A549 (cell line): ENCODE data around the gene USF1. TPM values are rescaled to one million over a fixed set of nuclear protein-coding genes. Genes with fewer than 3 reads are reported as not detected.
A peak's percentile ranks its signal among the peaks of the same experiment; 100 is the strongest.
"Not testable (repeated sequence)": the region's sequence is repeated elsewhere in the genome, so short reads cannot be mapped to it uniquely, and the experiment has no call there.

Experiments
- ATAC-seq, 2 experiments: fragments of 200-7000 bp in 1 of 2; fragments of >200 bp in 1 of 2; cut with Nextera tagmentation in 1 of 2; cut with Tn5 transposase in 1 of 2; 3 replicates each; pipeline versions ENCODE4 v1.8.0 to v1.9.1; 2018 to 2020; ENCODE audit warnings: mild to moderate bottlenecking in 1 of 2, moderate library complexity in 1 of 2
- CTCF ChIA-PET: fragments of 300-600 bp; sonication (Branson Sonifier 250); formaldehyde crosslinking; extraction: SDS; loops from one replicate; lab custom pipeline; 2021; ENCODE audit warnings: antibody characterized with exemption, inconsistent platforms; lab: Yijun Ruan, JAX
- POLR2A ChIA-PET: fragments of 350-600 bp; formaldehyde crosslinking; extraction: SDS; loops from one replicate; lab custom pipeline; 2021; ENCODE audit warnings: antibody characterized with exemption, inconsistent platforms; lab: Yijun Ruan, JAX
- DNase-seq, 2 experiments: peaks; one replicate each; pipeline versions ENCODE4 v3.0.0 to v3.0.0-alpha.2; 2011 to 2016; ENCODE audit warnings: low read depth in 1 of 2, low spot score in 1 of 2
- FAIRE-seq: peaks from 2 replicates; lab custom pipeline; 2011; peaks lifted over from hg19 to GRCh38; lab: Jason Lieb, UNC
- H3K27ac ChIP-seq, 2 experiments: fragments of >200 bp; sonication (Bioruptor Twin); formaldehyde crosslinking; 3 replicates each; pipeline ENCODE4 v1.5.1; 2016 to 2017
- H3K4me1 ChIP-seq: fragments of >200 bp; sonication (Bioruptor Twin); formaldehyde crosslinking; 3 replicates; pipeline ENCODE4 v1.6.1; 2016
- H3K4me2 ChIP-seq: fragments of >200 bp; sonication (Bioruptor Twin); formaldehyde crosslinking; 3 replicates; pipeline ENCODE4 v1.6.1; 2016
- H3K4me3 ChIP-seq: fragments of >200 bp; sonication (Bioruptor Twin); formaldehyde crosslinking; 3 replicates; pipeline ENCODE4 v1.5.1; 2016
- H3K9me3 ChIP-seq: fragments of >200 bp; sonication (Bioruptor Twin); formaldehyde crosslinking; 3 replicates; pipeline ENCODE4 v1.6.1; 2016
- CBX2 ChIP-seq: fragments of 200-600 bp; sonication (generic); IDR thresholded peaks from 2 replicates; pipeline ENCODE4 v1.6.1; 2016; ENCODE audit warnings: low read depth, mild to moderate bottlenecking, borderline replicate concordance
- CEBPB ChIP-seq, 2 experiments: fragments of >200 bp in 1 of 2; sonication (Bioruptor Twin) in 1 of 2; formaldehyde crosslinking in 1 of 2; IDR thresholded peaks; 2 replicates each; pipeline ENCODE4 v1.6.1; 2012 to 2016
- E2F6 ChIP-seq: IDR thresholded peaks from 2 replicates; pipeline ENCODE4 v1.6.1; 2012; ENCODE audit warnings: low read depth, borderline replicate concordance
- EHF ChIP-seq: fragments of 250-450 bp; sonication (Bioruptor Pico); IDR thresholded peaks from 2 replicates; pipeline ENCODE4 v1.5.0; 2020; ENCODE audit warnings: mild to moderate bottlenecking
- ESRRA ChIP-seq: fragments of 150-350 bp; IDR thresholded peaks from 2 replicates; pipeline ENCODE4 v1.6.1; 2014; ENCODE audit warnings: mild to moderate bottlenecking, low read length, borderline replicate concordance
- FOSL2 ChIP-seq, 2 experiments: fragments of 450-650 bp in 1 of 2; fragments of >200 bp in 1 of 2; sonication (Bioruptor Twin) in 1 of 2; formaldehyde crosslinking; IDR thresholded peaks; 2 replicates each; pipeline versions ENCODE4 v1.5.0 to v1.6.1; 2016 to 2020; ENCODE audit warnings: mild to moderate bottlenecking in 1 of 2, moderate library complexity in 1 of 2
- HEYL ChIP-seq: fragments of 250-450 bp; sonication (Bioruptor Pico); IDR thresholded peaks from 2 replicates; pipeline ENCODE4 v1.8.0; 2021; ENCODE audit warnings: mild to moderate bottlenecking, moderate library complexity
- HOXA7 ChIP-seq: fragments of 250-450 bp; sonication (Bioruptor Pico); IDR thresholded peaks from 2 replicates; pipeline ENCODE4 v1.5.0; 2020; ENCODE audit warnings: mild to moderate bottlenecking, moderate library complexity
- HOXB13 ChIP-seq: fragments of 250-450 bp; sonication (Bioruptor Pico); IDR thresholded peaks from 2 replicates; pipeline ENCODE4 v1.5.0; 2020; ENCODE audit warnings: low read depth, mild to moderate bottlenecking, moderate library complexity
- HOXB5 ChIP-seq: fragments of 250-450 bp; sonication (Bioruptor Pico); IDR thresholded peaks from 2 replicates; pipeline ENCODE4 v1.5.0; 2020; ENCODE audit warnings: mild to moderate bottlenecking, moderate library complexity
- PBX3 ChIP-seq: IDR thresholded peaks from 2 replicates; pipeline ENCODE4 v1.6.1; 2012
- POLR2A ChIP-seq: IDR thresholded peaks from 2 replicates; pipeline ENCODE4 v1.6.1; 2012; ENCODE audit warnings: mild to moderate bottlenecking, low read length
- RNF2 ChIP-seq: fragments of 200-600 bp; sonication (generic); IDR thresholded peaks from 2 replicates; pipeline ENCODE4 v1.6.1; 2016; ENCODE audit warnings: low read depth, mild to moderate bottlenecking, antibody characterized with exemption, moderate library complexity, borderline replicate concordance
- SMC3 ChIP-seq: fragments of >200 bp; sonication (Bioruptor Twin); formaldehyde crosslinking; IDR thresholded peaks from 3 replicates; pipeline ENCODE4 v1.6.1; 2018; ENCODE audit warnings: inconsistent platforms
- SREBF2 ChIP-seq: fragments of 450-650 bp; IDR thresholded peaks from 2 replicates; pipeline ENCODE4 v1.6.1; 2014; ENCODE audit warnings: mild to moderate bottlenecking, moderate library complexity
- ZC3H11A ChIP-seq: fragments of 450-650 bp; IDR thresholded peaks from 2 replicates; pipeline ENCODE4 v1.6.1; 2014; ENCODE audit warnings: antibody characterized with exemption, mild to moderate bottlenecking
- ZNF302 ChIP-seq: fragments of 250-450 bp; sonication (Bioruptor Pico); IDR thresholded peaks from 2 replicates; pipeline ENCODE4 v1.9.0; 2021; ENCODE audit warnings: inconsistent platforms, mild to moderate bottlenecking, moderate library complexity
- ZSCAN20 ChIP-seq: fragments of 250-450 bp; sonication (Bioruptor Pico); IDR thresholded peaks from 2 replicates; pipeline ENCODE4 v1.8.0; 2022; ENCODE audit warnings: mild to moderate bottlenecking, moderate library complexity
- WGBS: methylation state at CpG from one replicate; pipeline ENCODE4 v1.1.6; 2017; ENCODE audit errors: missing lambda C conversion rate; 5-methylcytosine and 5-hydroxymethylcytosine counted together
- polyA plus RNA-seq, 4 experiments: library from polyadenylated mRNA; depleted of rRNA in 3 of 4; stranded (reverse); fragments of >200 nt; fragmentation: RNase III in 1 of 4; extraction: RNeasy Plus Mini Kit Qiagen cat#74134 plus additional on column Dnase treatment in 1 of 4; gene quantifications; 2 replicates in 3 of 4; 3 replicates in 1 of 4; pipeline ENCODE4 v1.2.3, GENCODE V29; 2011 to 2017
- TF ChIP-seq, protein P1 (sequence below): fragments of 250-450 bp; sonication (Bioruptor Pico); IDR thresholded peaks from 2 replicates; pipeline ENCODE4 v1.5.0; 2020; ENCODE audit warnings: low read depth, mild to moderate bottlenecking, moderate library complexity
- TF ChIP-seq, protein P2 (sequence below): fragments of >200 bp; sonication (Bioruptor Twin); formaldehyde crosslinking; IDR thresholded peaks from 3 replicates; pipeline ENCODE4 v1.6.1; 2016
- TF ChIP-seq, protein P3 (sequence below): IDR thresholded peaks from 2 replicates; pipeline ENCODE4 v1.6.1; 2012

Gene USF1
- polyA plus RNA-seq, 2 of the 4 experiments (the other 2 are of a cell fraction): 35.5 to 60.5 TPM

DNA sequence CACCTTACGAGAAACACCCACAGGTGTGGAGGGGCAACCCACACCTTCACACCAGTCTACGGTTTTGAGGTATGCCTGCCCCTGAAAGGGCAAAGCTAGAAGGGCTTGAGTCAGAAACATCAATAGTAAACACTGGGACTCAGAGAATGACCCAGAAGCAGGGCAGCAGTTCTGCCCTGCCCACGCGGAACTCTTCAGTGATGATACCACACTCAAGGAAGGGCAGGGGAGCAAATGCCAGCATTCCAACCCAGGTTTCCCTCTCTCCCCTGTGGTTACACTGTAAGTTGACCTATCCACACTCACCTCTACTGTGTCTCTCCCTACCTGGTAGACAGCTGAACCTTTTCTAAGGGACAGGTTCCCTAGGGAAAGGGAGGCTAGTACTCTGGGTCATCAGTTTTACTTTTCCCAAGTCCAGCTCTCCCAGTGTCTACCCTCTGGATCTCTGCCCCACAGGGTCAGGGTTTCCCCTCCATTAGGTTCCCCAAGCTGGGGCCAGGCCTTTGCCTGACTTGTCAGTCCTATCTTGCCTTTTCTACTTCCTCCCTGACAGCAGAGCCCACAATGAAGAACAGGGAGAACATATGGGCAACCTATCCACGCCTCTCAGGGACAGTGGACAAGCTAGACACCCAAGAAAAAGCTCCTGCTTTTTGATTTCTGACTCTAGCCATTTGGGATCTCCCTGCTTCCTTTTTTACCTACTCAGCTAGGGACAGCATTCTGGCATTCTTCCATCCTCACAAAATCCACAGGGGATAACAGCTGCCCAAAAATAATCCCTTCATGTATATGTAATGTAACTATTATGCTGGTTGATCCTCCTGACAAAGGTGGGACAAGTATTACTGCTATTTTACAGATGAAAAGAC is 27.8 kb downstream of the USF1 start:
- no peak overlapping the region for H3K4me3 ChIP-seq
- peaks cover 69% of the 10 kb centered on the region for H3K4me1 ChIP-seq
- 74% methylated on average over 5 of the region's 5 CpGs for WGBS
- no peak for ATAC-seq
- H3K4me2 ChIP-seq: peak overlapping the region; percentile 94; the same call in 2 of the 3 replicates
- CTCF ChIA-PET: interaction anchor here (0.8 to 2.1 kb wide), 12 partner anchors 15 to 183 kb away, joined by 3 to 10 read pairs (median 4); partner anchors contain the start of gene USF1
- FAIRE-seq: no peak
- H3K9me3 ChIP-seq: no peaks in the 10 kb centered on the region
- peak overlapping the region; percentile 44 to 61; a peak in 4 of 6 replicates for H3K27ac ChIP-seq
- no peak for DNase-seq
- TF ChIP-seq SREBF2 (no peak), RNF2 (no peak)
- TF ChIP-seq, all 56 proteins: peak for 0
- POLR2A ChIA-PET: no interaction called here

GRCh38 chr1:161017181-161017580 is 28.6 kb downstream of the USF1 start:
- FAIRE-seq, POLR2A ChIA-PET, DNase-seq, H3K9me3 ChIP-seq, ATAC-seq, H3K4me3 ChIP-seq: not testable (repeated sequence)
- 59% methylated on average over 7 of the region's 7 CpGs for WGBS
- CTCF ChIA-PET: interaction anchor here (1.3 kb wide), 1 partner anchor 15 kb away, joined by 4 read pairs; no protein-coding TSS in a partner anchor
- H3K4me2 ChIP-seq: peak overlapping the region; percentile 94
- H3K27ac ChIP-seq: peak overlapping the region; percentile 44 to 61; a peak in 4 of 6 replicates
- peaks cover 71% of the 10 kb centered on the region for H3K4me1 ChIP-seq

- whole genome bisulfite sequencing: 27% methylated on average over 1 of the region's 1 CpG
- FAIRE-seq; DNase-seq; H3K9me3 ChIP-seq; H3K4me3 ChIP-seq; ATAC-seq; POLR2A ChIA-PET; TF ChIP-seq FOSL2 (IDR thresholded peaks at IDR 0.05): not testable (repeated sequence)
- TF ChIP-seq HEYL (CRISPR knock-in tag) (peak; percentile 92), EHF (peak; percentile 81), ZSCAN20 (CRISPR knock-in tag) (peak; percentile 73; the same call in 1 of the 2 replicates), FOSL2 (CRISPR knock-in tag; IDR thresholded peaks at IDR 0.05) (peak; percentile 64), HOXB5 (peak; percentile 86; the same call in 1 of the 2 replicates), HOXB13 (peak; percentile 80), HOXA7 (CRISPR knock-in tag) (peak; percentile 83; the same call in 1 of the 2 replicates), ZNF302 (peak; percentile 52; the same call in 1 of the 2 replicates)
- TF ChIP-seq, protein P1, sequence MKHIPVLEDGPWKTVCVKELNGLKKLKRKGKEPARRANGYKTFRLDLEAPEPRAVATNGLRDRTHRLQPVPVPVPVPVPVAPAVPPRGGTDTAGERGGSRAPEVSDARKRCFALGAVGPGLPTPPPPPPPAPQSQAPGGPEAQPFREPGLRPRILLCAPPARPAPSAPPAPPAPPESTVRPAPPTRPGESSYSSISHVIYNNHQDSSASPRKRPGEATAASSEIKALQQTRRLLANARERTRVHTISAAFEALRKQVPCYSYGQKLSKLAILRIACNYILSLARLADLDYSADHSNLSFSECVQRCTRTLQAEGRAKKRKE (CRISPR knock-in tag): peak; percentile 89
- Histone ChIP-seq H3K4me2 (peak overlapping the region; percentile 37), H3K27ac (peak overlapping the region; percentile 36 to 79), H3K4me1 (peaks cover 71% of the 10 kb centered on the region)
- CTCF ChIA-PET: interaction anchor here (0.7 kb wide), 1 partner anchor 81 kb away, joined by 3 read pairs; no protein-coding TSS in a partner anchor
Observed at GRCh38 chr1:161016683-161017082, 29.1 kb downstream of the USF1 start.

GRCh38 chr1:161013488-161014230 is 32.1 kb downstream of the USF1 start:
- DNase-seq (peak; percentile 91 to 92), ATAC-seq (peak; percentile 94 to 98), FAIRE-seq (no peak)
- H3K4me1 ChIP-seq: peaks cover 66% of the 10 kb centered on the region
- POLR2A ChIA-PET: interaction anchor here (0.7 to 1.5 kb wide), 6 partner anchors 11 to 119 kb away, joined by 3 to 9 read pairs (median 4); partner anchors contain the start of genes DEDD and USF1
- H3K27ac ChIP-seq: peak overlapping the region; percentile 83 to 92
- H3K4me2 ChIP-seq: peak overlapping the region; percentile 84
- H3K4me3 ChIP-seq: peak overlapping the region; percentile 31
- no peaks in the 10 kb centered on the region for H3K9me3 ChIP-seq
- CTCF ChIA-PET: interaction anchor here (0.7 to 5.9 kb wide), 6 partner anchors 13 to 288 kb away, joined by 3 to 31 read pairs (median 3); partner anchors contain the start of gene KLHDC9
- 8% methylated on average over 15 of the region's 15 CpGs for WGBS
- TF ChIP-seq PBX3: no peak; the same call in 1 of the 2 replicates
- TF ChIP-seq, protein P2, sequence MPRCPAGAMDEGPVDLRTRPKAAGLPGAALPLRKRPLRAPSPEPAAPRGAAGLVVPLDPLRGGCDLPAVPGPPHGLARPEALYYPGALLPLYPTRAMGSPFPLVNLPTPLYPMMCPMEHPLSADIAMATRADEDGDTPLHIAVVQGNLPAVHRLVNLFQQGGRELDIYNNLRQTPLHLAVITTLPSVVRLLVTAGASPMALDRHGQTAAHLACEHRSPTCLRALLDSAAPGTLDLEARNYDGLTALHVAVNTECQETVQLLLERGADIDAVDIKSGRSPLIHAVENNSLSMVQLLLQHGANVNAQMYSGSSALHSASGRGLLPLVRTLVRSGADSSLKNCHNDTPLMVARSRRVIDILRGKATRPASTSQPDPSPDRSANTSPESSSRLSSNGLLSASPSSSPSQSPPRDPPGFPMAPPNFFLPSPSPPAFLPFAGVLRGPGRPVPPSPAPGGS: 0 out of 3 replicates have a peak, but pooled peaks have one; percentile 23
- TF ChIP-seq CEBPB (IDR thresholded peaks at IDR 0.05): peak; percentile 84 to 95
- no peak for TF ChIP-seq CBX2
- TF ChIP-seq ZC3H11A: no peak
- TF ChIP-seq, protein P3, sequence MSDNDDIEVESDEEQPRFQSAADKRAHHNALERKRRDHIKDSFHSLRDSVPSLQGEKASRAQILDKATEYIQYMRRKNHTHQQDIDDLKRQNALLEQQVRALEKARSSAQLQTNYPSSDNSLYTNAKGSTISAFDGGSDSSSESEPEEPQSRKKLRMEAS: peak; percentile 46
- TF ChIP-seq SREBF2: no peak
- peak; percentile 33; the same call in 1 of the 2 replicates for TF ChIP-seq ESRRA
- peak; percentile 50; the same call in 1 of the 2 replicates for TF ChIP-seq E2F6
- TF ChIP-seq SMC3: 0 out of 3 replicates have a peak, but pooled peaks have one; percentile 11
- TF ChIP-seq FOSL2 (IDR thresholded peaks at IDR 0.05): no peak
- TF ChIP-seq FOSL2 (CRISPR knock-in tag; IDR thresholded peaks at IDR 0.05): peak; percentile 32; the same call in 1 of the 2 replicates
- TF ChIP-seq POLR2A: peak; percentile 48; the same call in 1 of the 2 replicates
